NCI-H524 (cell line): ENCODE results near the gene CELSR1.
A peak's percentile ranks its signal among the peaks of the same experiment; 100 is the strongest.

Experiments used
- DNase-seq, 2 experiments: peaks; one replicate each; lab custom pipeline; 2025; lab: John Stamatoyannopoulos, UW

CELSR1 gene, protein sequence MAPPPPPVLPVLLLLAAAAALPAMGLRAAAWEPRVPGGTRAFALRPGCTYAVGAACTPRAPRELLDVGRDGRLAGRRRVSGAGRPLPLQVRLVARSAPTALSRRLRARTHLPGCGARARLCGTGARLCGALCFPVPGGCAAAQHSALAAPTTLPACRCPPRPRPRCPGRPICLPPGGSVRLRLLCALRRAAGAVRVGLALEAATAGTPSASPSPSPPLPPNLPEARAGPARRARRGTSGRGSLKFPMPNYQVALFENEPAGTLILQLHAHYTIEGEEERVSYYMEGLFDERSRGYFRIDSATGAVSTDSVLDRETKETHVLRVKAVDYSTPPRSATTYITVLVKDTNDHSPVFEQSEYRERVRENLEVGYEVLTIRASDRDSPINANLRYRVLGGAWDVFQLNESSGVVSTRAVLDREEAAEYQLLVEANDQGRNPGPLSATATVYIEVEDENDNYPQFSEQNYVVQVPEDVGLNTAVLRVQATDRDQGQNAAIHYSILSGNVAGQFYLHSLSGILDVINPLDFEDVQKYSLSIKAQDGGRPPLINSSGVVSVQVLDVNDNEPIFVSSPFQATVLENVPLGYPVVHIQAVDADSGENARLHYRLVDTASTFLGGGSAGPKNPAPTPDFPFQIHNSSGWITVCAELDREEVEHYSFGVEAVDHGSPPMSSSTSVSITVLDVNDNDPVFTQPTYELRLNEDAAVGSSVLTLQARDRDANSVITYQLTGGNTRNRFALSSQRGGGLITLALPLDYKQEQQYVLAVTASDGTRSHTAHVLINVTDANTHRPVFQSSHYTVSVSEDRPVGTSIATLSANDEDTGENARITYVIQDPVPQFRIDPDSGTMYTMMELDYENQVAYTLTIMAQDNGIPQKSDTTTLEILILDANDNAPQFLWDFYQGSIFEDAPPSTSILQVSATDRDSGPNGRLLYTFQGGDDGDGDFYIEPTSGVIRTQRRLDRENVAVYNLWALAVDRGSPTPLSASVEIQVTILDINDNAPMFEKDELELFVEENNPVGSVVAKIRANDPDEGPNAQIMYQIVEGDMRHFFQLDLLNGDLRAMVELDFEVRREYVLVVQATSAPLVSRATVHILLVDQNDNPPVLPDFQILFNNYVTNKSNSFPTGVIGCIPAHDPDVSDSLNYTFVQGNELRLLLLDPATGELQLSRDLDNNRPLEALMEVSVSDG (N-terminal part only)

DNA sequence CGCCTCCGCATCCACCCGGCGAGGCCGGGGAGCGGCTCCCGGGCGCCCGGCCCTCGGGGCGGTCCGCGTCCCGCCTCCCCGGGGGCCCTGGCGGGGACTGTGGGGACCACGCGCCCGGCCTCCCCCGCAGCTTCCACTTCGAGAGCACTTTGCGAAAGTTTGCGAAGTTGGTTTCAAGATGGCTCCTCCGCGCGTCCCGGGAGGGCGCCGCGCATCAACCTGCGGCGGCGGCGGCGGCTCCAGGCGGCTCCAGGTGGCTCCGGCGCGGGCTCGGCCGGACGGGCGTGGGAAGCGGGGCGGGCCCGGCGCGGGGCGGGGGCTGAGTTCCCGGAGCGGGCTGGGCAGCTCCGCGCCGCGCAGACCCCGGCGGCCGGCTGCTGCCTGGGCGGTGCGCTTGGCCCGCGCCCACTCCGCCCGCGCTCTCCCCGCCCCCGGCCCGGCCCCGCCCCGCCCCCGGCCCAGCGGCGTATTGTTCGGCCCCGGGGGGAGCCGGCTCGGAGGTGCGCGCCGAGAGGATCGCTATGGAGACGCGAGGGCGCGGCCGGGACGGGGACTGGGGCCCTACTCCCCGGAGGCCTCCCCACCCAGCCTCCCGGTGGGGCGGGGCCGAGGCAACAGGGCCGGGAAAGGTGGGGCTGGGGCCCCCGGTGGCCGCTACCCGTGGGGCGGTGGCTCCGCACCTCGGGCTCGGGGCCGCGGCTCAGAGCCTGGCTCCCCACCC, at the start of gene CELSR1:
Gene CELSR1 (minus strand): TSS at position 396 of the 721 bp plus-strand sequence. CDS start 450 bp downstream, outside the sequence.
- DNase-seq: peak in 1 of 2 experiments; percentile 15

DNA sequence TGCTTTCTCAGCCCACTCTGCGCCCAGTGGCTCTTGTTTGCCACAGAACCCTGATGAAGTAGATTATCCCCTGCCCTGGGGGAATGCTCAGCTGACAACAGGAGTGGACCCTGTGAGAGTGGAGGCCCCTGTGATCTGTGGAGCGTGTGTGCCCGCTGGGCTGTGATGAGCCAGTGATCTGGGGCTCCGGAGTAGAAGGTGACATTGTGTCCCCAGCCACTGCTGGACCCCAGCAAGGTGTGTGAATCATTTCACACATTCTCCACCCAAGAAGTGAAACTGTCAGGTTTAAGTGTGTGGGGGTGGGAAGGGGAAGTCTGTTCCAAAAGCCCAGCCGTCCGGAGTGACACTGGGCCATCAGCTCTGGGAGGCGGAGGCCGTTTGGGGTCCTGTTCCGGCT, 49.6 kb upstream of the CELSR1 start:
- DNase-seq: no peak

DNA sequence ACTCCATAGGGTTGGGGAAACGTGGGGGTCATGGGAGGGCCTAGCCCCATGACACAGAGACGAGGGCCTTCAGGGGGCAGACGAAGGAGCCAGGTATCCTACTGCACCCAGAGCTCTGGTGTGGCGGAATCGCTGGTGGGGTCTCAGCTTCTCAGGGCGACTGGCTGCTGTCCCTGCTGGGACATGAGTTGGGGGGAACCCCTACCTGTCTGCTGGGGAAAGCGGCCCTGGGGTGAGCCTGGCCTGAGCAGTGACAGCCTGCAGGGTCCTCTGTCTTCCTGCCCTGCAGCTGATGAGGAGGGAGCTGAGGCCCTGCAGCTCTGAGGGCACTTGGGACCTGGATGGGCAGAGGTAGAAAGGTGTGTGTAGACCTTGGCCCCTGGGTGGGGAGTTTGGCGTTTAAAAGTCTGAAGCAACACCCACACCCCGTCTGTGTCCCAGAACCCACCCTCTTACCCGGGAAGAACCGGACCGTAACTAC, 49.2 kb upstream of the CELSR1 start:
- DNase-seq: no peak

DNA sequence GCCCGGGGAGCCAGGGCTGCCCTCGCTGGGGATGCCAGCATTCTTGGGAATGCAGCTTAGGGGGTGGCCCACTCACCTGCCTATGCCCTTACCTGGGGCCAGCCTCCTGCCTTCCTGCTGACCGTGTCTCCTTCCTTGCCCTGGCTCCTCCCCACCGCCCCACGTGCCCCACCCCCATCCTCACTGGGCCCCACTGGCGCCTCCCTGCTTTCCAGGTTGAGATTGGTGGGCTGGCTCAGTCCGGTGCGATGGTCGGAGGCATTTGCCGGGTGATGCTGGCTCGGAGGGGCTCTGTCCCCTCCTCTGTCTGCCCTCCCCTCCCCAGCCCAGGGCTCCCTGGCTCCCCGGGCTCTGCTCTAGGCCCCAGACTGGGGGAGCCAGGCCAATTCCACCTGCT, 48.7 kb upstream of the CELSR1 start:
- no peak for DNase-seq

DNA sequence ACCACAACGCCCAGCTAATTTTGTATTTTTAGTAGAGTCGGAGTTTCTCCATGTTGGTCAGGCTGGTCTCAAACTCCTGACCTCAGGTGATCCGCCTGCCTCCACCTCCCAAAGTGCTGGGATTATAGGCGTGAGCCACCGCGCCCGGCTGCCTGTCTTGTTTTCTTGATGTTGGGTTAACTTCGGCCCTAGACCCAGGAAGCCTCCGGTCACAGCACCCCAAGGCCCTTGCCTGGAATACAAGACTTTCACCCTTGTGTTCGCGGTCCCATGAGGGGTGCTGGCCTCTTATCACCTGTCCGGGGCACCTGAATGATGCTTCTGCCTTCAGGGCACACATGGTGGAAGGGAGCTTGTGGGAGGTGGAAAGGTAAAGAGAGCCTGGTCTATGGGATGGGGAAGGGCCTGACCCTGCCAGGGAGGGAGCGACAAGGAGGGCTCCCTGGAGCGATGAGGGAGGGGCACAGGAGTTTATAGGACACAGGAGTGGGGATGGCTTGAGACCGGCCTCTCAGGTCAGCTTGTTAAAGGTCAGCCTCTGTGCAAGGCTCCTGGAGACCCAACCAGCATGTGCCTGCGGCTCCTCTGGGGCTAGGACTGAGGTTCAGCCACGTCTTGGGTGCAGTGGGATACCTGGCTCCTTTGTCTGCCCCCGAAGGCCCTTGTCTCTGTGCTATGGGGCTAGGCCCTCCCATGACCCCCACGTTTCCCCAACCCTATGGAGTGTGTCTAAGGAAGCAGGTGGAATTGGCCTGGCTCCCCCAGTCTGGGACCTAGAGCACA, 48.1 kb upstream of the CELSR1 start:
- no peak for DNase-seq

DNA sequence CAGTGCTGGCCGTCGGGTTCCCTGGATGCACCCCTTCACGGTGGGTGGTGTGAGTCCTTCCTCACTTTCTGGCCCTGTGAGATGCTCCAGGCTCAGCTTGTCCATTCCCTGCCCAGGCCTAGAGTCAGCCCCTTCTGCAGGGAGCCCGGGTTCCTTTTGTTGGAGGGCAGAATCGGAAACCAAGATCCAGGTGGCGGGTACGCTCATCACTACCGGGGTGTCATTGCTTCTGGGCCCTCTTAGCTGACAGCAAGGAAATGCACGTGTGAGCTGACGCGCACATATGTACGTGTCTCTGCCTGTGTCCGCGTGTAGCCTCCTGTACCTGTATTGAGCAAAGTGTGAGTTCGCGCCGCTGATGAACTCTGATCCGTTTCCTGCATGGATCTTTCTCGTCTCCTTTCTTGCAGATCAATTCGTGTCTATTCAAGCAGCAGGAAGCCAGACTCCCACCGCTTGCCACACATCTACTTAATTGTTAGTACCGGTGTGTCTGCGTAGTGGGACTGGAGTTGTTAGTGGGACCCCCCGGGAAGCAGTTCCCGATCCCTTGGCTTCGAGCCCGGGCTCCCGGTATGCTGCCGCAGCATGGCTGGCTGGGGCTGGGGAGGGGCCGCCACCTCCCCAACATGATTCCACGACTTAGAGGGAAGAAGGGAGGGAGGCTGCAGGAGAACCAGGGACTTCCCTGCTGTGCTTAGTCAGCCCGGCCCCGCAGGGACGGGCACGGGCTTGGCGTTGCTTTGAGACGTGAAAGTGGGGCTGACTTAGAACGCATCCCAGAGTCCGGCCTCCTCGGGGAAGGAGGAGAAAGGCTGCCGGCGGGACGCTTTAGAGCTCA, 46.9 kb upstream of the CELSR1 start:
- no peak for DNase-seq

DNA sequence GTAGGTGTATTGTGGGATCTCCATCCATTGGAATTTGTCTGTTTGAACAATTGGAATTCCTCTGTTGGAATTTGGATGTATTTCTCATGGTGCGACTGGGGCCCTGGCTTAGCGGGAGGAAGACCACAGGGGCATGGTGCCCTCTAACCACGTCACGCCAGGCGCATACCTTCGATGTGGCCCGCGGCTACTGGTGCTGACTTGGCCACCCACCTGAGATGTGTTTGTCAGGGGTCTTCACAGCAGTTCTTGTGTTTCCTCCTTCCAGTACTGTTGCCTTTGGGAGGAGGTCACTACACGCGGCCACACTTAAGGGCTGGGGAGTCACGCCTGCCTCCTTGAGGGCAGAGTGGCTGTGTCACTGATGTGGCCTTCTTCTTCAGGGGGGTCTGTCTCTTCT, 46.2 kb upstream of the CELSR1 start:
- no peak for DNase-seq

DNA sequence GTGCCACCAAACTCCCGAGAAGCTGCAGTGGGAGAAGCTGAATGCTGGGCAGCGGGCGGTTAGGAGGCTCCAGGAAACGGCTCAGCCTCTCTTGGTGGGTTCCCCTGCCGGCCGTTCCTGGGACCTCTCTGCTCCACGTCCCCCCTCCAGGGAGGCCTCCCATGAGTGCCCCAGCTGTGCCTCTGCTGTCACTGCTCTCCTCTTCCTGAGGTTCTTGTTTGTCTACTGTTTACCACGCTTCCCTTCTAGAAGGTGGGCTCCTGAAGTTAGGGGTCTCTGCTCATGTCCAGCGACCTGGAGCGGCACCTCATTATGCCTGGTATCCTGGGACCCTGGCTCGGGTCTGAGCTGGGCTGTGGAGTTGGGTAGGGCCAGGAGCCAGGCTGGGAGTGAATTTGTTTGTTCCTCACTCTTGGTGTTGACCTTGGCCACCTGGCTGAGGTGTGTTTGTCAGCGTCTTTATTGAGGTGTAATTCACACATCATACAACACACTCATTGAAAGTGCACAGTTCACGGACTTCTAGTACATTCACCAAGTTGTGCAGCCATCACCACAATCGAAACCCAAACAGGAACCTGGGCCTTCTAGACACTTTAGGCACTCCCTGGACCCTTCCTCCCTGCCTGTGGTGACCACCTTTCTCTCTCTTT, 45.0 kb upstream of the CELSR1 start:
- no peak for DNase-seq

DNA sequence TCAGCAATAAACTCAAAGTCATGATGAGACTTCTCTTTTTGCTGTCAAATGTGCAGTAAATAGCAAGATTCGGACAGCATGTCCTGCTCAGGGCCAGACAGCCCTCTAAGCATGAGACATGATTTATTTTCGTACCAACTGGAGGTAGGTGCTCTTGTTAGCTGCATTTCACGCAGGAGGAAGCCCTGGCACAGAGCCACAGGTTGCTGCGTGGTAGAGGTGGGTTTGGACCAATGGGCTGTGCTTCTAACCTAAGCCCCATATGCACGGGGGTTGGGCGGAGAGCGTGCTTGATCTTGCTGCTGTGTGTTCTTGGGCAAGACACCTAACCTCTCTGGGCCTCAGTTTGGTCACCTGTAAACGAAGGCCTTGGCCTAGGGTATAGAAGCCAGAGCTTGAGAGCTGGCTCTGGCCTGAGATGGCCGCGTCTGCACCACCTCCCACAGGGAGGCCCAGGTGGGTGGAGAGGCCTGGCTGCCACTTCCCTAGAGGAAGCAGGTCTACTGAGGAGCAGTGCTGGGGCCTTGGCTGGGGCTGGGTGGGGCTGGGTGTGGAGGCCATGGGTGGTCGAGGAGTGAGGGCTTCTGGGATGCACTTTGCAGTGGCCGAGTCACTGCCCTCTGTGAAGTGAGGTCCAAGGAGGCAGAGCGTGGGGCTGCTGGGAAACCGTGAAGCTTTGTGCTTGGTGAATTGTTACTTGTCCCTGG, 44.3 kb upstream of the CELSR1 start:
- DNase-seq: no peak

DNA sequence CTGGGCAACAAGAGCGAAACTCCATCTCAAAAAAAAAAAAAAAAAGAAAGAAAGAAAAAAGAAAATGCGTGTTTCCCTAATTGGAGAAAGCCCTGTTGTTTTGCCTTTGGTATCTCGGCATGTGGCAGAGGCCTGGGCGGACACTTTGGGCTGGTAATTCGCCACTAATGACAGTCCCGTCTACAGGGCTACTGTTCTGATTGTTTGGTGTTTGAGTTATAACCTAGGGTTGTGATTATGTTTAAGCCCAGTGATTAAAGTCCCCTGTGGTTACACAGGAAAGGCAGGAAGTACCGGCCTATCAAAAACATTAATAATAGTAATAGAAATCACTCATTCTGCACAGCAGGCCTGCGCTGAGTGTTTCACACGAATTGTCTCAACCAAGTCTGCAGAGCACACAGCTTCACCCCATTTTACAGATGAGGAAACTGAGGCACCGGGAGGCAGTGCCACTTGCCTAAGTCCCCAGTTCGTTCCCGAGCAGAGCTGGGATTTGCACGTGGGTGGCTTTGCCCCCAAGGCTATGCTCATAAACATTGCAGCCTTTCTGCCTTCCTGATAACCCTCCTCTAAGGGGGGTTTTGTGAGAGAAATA, 43.6 kb upstream of the CELSR1 start:
- no peak for DNase-seq

DNA sequence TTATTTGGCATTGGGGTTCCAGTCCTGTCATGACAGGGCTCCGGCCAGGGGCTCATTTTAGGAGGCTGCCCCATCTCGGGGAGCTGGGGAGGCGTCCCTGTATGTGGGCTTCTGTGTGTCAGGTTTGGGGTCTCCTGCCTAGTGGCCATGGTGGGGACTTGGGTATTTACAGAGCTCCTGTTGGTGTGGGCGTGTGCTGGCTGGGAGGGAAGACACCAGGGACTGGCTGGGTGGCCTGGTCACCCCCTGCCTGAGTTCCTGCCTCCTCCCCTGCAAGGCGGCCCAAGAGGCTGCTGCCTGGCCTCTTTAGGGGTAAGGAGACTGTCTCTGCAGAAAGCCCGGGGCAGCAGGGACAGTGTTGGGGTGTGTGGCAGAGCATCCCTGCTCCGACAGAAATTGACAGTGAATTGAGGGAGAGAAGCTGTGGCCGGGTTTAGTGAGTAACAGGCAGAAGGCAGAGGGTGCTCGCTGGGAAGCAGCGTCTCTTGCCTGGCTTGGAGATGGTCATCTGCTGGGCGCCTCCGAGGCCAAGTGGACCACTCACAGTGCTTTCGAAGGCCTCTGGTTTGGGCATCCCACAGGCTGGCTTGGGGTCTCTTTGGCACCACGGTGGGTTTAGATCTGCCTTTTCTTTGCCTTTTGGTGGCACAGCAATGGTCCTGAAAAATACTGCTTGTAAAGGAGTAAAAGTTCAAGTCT, 42.5 kb upstream of the CELSR1 start:
- no peak for DNase-seq

DNA sequence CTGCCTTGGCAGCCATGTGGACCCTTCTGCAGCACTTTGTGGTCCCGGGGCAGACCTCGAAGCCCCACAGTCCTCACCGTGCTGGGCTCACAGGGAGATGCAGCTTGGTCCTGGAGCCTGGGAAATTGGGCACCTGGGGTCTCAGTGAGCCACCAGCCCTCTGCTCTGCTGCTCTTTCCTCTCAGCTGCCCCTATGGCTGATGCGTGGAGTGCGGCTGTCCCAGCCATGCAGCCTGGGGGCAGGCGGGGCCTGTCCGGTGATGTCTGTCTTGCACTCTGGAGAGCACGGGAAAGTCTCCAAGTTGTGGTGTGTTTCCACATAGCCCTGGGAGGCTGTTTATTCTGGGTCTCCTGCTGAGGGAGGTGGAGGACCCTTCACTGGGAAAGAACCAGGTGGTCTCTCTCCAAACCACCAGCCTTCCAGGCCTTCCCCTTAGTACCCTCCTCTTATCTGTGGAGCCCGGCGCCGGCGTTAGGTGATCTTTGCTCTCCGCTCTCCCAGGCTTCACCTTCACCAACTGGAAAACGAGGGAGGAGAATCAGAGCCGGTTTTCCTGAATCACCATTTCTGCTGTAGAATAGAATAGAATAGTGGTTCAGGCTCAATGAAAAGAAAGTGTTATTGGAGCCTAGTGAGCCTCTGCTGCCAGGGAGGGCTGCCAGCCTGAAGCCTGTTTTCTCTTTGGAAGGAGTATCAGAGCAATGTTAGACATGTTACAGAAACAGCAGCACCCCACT, 41.6 kb upstream of the CELSR1 start:
- no peak for DNase-seq

DNA sequence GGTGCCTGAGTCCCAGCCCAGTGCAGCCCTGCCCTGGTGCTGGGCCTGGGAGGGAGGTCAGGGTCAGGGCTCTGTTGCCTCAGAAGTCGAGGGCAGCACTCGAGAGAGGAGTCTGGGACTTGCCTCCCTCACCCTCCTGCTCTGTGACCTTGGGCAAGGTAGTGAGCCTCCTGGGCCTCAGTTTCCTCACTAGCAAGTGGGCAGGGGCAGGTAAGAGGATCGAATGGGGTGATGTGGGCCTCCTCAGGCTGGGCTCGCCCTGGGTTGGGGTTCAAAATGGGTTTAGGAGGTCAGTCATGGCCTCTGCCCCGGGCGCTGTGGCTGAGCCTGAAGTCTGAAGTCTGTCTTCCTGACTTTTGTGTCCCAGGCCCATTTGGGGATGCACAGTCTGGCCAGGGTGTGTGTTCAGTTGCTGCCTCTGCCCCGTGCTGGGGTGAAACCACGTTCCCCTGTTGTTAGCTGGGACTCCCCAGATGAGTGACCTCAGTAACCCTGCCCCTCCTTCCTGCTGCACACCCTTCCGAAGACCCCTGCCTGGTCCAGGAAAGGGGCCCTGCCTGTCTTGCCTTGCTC, 40.9 kb upstream of the CELSR1 start:
- no peak for DNase-seq

DNA sequence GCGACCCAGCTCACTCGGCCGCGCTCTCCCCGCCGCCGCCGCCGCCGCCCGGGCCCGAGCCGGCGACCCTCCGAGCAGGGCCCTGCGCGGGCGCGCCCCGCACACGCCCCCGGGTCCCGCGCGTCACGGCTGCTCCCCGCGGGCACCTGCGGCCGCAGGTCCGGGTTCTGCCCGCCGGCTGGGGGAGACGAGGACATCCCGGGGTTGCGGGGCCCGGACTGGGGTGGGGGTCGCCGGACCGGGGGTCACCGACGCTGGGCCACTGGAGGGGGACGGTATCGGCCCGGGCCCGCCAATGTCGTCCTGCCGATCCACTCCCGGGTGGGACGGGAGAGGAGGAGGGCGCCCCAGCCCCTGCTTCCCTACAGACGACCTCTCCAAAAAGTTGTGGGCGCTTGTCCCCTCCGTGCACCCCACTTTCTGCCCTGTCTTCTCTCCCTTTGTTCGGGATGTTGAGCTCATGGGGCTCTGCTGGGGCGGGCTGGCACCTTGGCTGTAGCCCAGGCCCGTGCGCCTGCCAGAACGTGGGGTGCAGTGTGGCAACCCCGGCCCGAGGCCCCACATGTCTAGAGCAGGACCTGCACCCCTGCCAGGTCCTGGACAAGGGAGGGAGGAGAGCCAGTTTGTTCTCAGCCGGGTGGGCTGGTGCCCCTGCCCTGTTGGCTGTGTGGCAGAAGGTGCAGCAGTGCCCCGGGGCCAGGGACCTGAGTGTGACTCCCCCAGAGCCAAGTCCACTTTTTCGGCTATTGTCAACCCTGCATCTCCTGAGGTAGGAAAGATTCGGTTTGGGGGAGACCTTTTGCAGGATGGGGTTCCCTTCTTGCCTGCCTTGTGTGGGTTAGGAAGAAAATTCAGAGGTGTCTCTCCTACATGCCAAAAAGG, 40.2 kb upstream of the CELSR1 start:
- DNase-seq: no peak

DNA sequence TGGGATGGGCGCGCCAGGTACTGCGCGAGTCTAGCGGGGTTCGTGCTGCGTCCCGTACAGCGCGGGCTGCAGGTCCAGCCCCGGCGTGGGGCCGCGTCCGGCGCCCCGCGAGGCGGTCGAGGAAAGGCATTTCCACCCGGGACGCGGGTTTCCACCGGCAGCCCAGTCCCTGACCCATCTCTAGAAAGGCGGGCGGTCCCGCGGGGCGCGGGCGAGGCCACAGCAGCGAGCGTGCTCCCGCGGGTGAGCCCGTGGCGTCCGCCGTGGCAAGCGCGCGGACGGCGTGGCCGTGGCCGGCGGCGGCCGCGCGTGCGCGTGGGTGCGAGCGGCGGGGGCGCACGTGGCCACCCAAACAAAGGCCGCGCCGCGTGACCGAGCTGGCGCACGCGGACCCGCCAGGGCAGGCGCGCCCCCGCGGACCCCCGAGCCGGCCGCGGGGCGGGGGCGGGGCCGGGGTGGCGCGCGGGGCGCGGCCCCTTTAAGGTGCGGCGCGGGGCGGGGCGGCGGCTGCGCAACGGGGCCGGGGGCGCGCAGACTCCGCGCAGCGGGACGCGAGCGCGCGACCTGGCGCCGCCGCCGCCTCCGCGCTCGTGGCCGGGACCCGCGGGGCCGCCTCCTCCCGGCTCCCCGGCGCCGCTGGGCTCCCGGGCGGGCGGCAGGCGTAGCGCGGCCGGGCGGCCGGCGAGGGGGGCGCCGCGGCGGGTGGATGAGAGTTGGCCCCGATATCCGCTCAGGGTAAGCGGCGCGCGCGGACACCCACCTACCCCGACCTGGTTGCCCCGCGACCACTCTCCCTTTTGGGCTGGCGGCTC, 39.3 kb upstream of the CELSR1 start:
- peak in 1 of 2 experiments; percentile 62 for DNase-seq
